T follicular helper cell (primary cell): ENCODE measurements around the gene AK4.
"Not testable (repeated sequence)": the region's sequence is repeated elsewhere in the genome, so short reads cannot be mapped to it uniquely, and the experiment has no call there.

Experiments
- DNase-seq: peaks from one replicate; pipeline ENCODE4 v3.0.0-alpha.2; 2020; ENCODE audit warnings: low read depth
- total RNA-seq, 2 experiments: gene quantifications; one replicate each; lab custom pipeline; 2026; lab: John Stamatoyannopoulos, UW

The AK4 gene
- total RNA-seq: 0.78 to 9.0 reads per million in 2 experiments

- DNase-seq: not testable (repeated sequence)
These were observed at the start of gene AK4 for GRCh38 chr1:65148178-65148547. AK4 (plus strand) TSS chr1:65148203; CDS start chr1:65148408, 205 bp downstream.

- no peak for DNase-seq
These were observed 44.2 kb upstream of the AK4 start for GRCh38 chr1:65103807-65104206.

GRCh38 chr1:65104854-65105534 is 43.0 kb upstream of the AK4 start:
- DNase-seq: no peak

DNA sequence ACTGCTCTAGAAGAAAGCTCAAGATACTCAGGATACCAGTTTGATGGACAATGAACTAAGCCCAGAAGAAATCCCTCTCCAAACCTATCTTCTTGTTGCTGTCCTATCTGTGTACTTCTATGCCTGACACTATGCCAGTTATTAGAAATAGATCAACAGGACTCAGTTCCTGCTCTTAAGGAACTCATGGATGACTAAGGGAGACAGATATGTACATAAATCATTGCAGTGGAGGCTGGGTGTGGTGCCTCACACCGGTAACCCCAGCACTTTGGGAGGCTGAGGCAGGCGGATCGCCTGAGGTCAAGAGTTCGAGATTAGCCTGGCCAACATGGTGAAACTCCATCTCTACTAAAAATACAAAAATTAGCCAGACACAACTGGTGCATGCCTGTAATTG is 42.4 kb upstream of the AK4 start:
- no peak for DNase-seq

DNA sequence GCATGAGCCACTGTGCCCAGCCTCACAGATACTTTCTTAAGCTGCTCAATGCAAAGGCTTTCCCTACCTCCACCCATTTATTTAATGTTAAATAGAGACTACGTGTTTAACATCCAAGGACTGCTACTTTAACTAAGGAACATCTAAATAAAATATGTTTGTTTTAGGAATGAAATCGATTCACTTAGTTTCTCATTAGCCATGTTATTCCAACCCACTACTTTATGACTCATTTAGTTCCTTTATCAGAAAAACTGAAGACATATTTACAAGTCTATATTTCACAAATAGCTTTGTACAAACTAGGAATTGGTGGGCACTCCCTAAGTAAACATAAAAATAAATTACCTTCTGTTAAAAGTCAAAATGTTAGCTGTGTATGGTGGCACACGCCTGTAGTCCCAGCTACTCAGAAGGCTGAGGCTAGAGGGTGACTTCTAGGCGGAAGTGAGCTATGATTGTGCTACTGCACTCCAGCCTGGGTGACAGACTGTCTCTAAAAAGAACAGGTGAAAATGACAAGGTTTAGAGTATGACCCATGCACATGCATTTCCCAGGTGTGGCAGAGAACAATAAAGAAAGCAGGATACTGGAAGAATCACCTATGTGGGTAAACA is 39.9 kb upstream of the AK4 start:
- no peak for DNase-seq

- no peak for DNase-seq
These were observed 38.5 kb upstream of the AK4 start for GRCh38 chr1:65109487-65109886.

GRCh38 chr1:65112811-65113210 is 35.2 kb upstream of the AK4 start:
- no peak for DNase-seq

DNA sequence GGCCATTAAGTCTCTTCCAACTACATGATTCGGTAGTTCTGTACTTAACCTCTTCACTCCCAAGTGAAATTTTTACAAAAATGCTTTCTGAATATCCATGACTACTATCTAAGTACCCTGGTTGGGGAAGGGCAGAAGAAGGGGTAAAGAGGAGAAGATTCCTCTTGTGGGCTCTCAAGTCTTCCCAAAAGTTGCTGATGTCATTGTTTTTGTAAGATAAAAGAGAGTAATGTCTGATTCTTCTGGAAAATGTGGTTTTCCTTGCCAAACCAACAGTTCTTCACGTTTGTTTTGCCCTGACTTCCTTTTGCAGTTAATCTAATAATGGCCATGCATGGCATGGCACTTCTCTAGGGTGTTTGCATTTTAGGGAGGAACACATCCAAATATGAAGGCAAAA is 34.7 kb upstream of the AK4 start:
- no peak for DNase-seq

GRCh38 chr1:65114322-65114721 is 33.7 kb upstream of the AK4 start:
- DNase-seq: no peak

DNA sequence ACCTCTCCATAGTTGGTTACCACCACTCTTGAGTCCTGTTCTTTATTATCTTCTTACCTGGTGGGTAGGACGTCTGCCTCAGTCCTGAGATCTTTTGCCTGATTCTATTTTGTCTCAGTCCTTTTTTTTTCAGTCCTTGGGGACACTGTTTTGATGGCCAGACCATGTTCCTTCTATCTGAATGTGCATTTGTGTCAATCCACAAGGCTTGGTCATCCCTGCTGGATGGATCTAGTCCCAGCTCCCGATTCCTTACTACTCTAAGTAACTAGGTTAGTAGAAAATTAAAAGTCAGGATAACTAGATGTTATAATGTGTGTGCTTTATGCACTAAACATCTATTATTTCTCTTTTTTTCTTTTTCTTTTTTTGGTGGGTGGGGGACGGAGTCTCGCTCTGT is 28.1 kb upstream of the AK4 start:
- DNase-seq: no peak

GRCh38 chr1:65129104-65129503 is 18.9 kb upstream of the AK4 start:
- DNase-seq: not testable (repeated sequence)

DNA sequence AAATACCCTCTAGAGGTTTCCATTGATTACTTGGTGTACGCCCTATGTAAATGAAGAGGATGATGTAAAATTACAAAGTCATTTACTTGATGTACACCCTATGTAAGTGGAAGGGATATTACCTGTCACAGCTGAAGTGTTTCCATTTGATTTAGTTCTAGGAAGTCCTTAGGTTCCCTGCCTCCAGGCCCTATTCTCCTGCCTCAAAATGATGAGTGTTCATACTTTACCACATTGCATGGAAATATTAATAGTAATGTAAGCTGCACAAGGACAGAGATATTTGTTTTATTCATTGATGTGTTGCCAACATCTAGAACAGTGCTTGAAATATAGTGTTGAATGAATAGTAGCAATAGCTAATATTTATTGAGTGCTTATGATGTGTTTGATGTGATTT is 9.5 kb upstream of the AK4 start:
- DNase-seq: no peak

DNA sequence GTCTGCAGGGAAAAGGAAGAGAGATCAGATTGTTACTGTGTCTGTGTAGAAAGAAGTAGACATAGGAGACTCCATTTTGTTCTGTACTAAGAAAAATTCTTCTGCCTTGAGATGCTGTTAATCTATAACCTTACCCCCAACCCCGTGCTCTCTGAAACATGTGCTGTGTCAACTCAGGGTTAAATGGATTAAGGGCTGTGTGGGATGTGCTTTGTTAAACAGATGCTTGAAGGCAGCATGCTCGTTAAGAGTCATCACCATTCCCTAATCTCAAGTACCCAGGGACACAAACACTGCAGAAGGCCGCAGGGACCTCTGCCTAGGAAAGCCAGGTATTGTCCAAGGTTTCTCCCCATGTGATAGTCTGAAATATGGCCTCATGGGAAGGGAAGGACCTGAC is 8.2 kb upstream of the AK4 start:
- not testable (repeated sequence) for DNase-seq

DNA sequence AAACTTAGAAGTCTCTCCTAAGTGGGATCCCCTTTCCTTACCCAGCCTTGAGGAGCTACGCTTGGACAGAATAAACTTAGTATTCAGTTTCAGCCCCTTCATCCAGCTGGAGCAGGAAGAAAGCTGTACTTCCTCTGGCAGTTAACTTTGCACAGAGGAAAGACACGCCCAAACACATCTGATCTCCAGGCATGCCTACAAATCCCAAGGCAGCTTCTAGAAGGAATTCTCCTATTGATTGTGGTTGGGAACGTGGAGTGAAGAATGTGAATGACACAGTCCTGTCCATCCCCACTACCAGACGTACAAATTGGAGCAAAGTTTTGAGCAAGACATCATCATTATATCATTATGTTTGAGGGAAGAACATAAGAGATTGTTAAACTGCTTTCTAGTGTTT is 6.6 kb upstream of the AK4 start:
- DNase-seq: no peak

DNA sequence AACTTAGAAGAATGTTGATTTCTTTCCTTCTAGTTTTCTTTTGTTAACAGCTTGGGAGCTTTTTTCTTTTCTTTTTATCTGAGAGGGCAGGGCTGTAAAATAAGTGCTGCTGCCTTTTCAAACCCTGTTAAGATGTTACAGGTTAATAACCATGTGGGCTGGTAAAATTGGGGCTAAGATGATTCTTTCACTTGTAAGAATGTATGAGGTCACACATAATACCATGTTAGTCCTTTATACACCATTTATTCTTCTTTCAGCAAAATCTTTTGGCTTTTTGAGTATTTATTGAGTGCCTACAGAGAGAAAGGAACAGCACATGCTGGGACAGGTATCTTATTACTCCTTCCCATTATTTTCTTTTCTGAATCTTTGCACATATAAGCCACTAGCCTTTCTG is 6.1 kb upstream of the AK4 start:
- no peak for DNase-seq

DNA sequence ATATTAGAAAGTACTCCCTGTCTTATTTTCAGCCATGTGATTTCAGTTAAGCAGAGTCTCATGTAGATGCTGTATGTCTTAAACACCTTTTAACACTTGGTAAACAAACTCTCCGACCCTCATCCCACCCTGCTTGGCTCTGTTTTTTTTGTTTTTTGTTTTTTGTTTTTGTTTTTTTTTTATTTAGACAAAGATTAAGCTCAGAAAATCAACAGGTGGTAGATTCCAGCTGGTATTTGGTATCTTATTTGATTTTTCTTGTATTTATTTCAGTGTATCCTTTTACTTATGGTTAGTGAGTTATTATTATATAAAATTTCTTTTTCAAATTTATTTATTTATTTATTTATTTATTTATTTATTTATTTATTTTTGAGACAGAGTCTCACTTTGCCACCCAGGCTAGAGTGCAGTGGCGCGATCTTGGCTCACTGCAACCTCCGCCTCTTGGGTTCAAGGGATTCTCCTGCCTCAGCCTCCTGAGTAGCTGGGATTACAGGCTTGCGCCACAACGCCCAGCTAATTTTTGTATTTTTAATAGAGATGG is 4.8 kb upstream of the AK4 start:
- DNase-seq: not testable (repeated sequence)

DNA sequence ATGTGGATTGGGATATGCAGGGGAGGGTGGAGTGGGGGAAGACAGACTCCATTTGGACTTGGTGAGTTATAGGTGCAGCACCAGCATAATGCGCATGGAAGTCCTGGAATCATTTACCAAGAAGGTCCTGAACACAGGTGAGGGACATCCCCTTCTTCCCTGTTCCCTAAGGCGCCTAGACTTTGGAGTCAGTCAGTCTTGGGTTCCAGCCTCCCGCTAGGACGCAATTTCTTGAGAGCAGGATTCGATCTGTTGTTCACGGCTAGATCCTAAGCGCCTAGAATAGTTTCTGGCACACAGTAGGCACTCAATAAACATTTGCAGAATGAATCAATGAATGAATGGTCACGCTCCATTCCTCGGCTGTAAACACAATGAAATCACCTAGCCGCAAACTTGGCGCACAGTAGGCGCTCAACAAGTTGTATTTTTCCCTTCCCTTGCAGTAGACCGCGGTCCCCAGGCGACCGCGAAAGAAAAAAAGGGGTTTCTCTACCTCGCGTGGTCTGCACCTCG is 1.0 kb upstream of the AK4 start:
- DNase-seq: no peak

- no peak for DNase-seq
These were observed 402 bp upstream of the AK4 start for GRCh38 chr1:65147424-65148177.

DNA sequence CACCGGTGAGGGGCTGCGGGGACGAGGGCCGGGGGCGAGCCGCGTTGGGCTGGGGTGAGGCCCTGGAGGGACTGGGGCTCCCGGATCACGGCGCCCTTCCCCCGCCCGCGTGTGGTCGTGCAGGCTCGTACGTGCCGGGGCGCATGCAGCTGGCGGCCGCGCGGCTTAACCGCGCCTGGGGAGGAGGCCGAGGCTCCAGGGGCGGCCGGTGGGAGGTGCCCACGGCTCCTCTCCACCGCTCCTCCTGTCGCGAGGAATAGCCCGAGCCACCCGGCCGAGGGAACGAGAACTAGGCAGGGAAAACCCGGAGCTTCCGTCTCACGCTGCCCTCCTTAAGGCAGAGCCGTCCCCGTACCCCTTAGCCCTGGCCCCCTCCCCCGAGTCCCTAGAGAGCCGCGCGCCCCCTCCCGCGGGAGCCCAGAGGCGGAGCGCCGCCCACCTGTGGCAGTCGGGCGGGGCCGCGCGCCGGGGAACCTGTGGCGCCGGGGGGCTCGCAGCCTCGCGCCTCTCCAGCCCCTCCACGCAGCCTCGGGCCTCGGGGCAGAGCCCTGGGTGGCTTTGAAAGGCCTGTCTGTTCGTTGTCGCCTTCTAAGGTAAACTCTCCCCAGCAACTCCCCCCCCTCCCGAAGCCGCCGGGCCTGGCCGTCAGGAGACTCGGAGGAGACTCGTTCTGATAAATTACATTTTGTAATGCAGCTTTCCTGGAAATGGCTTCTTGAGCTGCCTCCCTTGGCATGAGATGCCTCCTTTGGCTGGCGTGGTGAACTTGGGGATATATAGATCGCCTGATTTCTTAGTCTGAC is 746 bp downstream of the AK4 start:
- no peak for DNase-seq

DNA sequence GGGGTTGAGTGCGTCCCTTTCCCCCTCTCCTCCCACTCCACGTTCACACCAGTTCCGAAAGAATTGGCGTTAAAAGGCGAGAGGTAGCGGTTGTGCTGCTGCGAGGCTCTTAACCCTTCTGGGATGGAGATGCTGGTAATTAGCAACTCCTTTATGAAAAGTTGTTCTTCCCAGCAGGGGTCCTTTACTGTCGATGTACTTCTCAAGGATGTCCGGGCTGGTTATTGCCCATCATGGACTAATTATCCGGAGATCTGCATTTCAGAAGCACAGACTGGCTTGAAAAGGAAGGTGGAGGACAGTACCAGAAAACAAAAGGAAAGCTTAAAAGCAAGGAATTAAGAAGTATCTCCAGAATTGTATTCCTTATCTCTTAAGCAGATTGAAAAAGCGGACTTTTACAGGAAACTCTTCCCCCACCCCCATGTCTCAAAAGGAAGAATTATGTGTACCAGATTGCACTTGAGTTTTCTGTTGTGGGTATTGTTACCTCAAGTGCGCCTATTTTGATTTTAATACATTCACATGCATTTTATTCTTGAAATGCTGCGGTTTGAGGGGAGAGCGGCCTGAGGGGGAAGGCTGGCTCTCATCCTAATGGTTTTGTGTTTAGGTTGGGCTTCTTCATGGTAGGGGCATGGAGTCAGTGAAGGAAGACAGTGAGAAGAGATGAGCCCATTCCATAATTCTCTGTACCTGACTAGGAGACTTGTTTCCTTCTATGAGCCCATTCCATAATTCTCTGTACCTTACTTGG is 1.5 kb downstream of the AK4 start:
- DNase-seq: no peak

DNA sequence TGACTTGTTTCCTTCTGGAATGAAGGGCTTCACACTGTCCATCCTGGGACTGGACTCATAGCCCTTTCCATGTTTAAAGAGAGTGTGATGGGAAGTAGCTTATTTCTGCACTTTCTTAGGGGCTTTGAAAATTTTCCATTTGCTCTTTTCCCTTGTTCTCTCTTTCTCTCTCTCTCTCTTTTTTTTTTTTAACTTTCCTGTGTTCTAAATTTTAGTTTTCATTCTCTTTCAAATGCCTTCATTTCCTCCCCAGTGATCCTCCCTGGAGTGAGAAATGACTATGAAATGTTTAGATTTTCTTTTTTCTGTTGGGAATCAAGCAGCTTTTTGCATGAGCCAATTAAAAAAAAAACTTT is 2.1 kb downstream of the AK4 start:
- DNase-seq: no peak
